IPS-18a (cell line): Measurements from ENCODE around the gene NAGPA.

Source experiments
- H3K27ac ChIP-seq: one replicate; pipeline ENCODE4 v1.5.1; 2013; ENCODE audit warnings: low read length
- H3K27me3 ChIP-seq: one replicate; pipeline ENCODE4 v1.6.1; 2013; ENCODE audit warnings: mild to moderate bottlenecking, low read length; ENCODE audit not compliant: control insufficient read depth, insufficient read depth
- H3K36me3 ChIP-seq: one replicate; pipeline ENCODE4 v1.6.1; 2013; ENCODE audit warnings: low read depth, low read length; ENCODE audit not compliant: control insufficient read depth
- H3K4me1 ChIP-seq: one replicate; pipeline ENCODE4 v1.6.1; 2013; ENCODE audit warnings: low read depth, low read length; ENCODE audit not compliant: control insufficient read depth
- H3K4me3 ChIP-seq: one replicate; pipeline ENCODE4 v1.5.1; 2013; ENCODE audit warnings: low read length
- H3K9ac ChIP-seq: one replicate; pipeline ENCODE4 v1.6.1; 2013; ENCODE audit warnings: mild to moderate bottlenecking, low read length, moderate library complexity
- H3K9me3 ChIP-seq: one replicate; pipeline ENCODE4 v1.6.1; 2013; ENCODE audit warnings: low read depth, low read length; ENCODE audit not compliant: control insufficient read depth

NAGPA gene

GRCh38 chr16:5071341-5071680 is 37.6 kb upstream of the NAGPA start:
- H3K27ac ChIP-seq: no peak overlapping the region
- peaks cover 22% of the 10 kb centered on the region for H3K36me3 ChIP-seq
- H3K9me3 ChIP-seq: no peaks in the 10 kb centered on the region
- peaks cover 6% of the 10 kb centered on the region for H3K4me1 ChIP-seq
- peak overlapping the region; percentile 78 for H3K4me3 ChIP-seq
- no peaks in the 10 kb centered on the region for H3K27me3 ChIP-seq
- no peak overlapping the region for H3K9ac ChIP-seq

GRCh38 chr16:5070431-5071186 is 36.9 kb upstream of the NAGPA start:
- no peak overlapping the region for H3K4me3 ChIP-seq
- H3K9me3 ChIP-seq: no peaks in the 10 kb centered on the region
- peaks cover 15% of the 10 kb centered on the region for H3K36me3 ChIP-seq
- no peaks in the 10 kb centered on the region for H3K27me3 ChIP-seq
- H3K4me1 ChIP-seq: peaks cover 6% of the 10 kb centered on the region
- H3K27ac ChIP-seq: no peak overlapping the region
- H3K9ac ChIP-seq: no peak overlapping the region

- H3K27ac ChIP-seq: no peak overlapping the region
- peaks cover 12% of the 10 kb centered on the region for H3K36me3 ChIP-seq
- no peaks in the 10 kb centered on the region for H3K9me3 ChIP-seq
- no peak overlapping the region for H3K9ac ChIP-seq
- no peaks in the 10 kb centered on the region for H3K27me3 ChIP-seq
- H3K4me1 ChIP-seq: peaks cover 6% of the 10 kb centered on the region
- H3K4me3 ChIP-seq: no peak overlapping the region
Observed at GRCh38 chr16:5069854-5070253, 36.1 kb upstream of the NAGPA start.

- peaks cover 6% of the 10 kb centered on the region for H3K36me3 ChIP-seq
- no peaks in the 10 kb centered on the region for H3K27me3 ChIP-seq
- no peaks in the 10 kb centered on the region for H3K9me3 ChIP-seq
- H3K4me3 ChIP-seq: no peak overlapping the region
- H3K27ac ChIP-seq: no peak overlapping the region
- peaks cover 6% of the 10 kb centered on the region for H3K4me1 ChIP-seq
- H3K9ac ChIP-seq: no peak overlapping the region
Observed at GRCh38 chr16:5069048-5069447, 35.3 kb upstream of the NAGPA start.

- Histone ChIP-seq H3K9me3 (no peaks in the 10 kb centered on the region), H3K27me3 (no peaks in the 10 kb centered on the region), H3K36me3 (no peaks in the 10 kb centered on the region), H3K4me1 (no peaks in the 10 kb centered on the region), H3K9ac (no peak overlapping the region), H3K4me3 (no peak overlapping the region), H3K27ac (no peak overlapping the region)
Observed at GRCh38 chr16:5066511-5066910, 32.8 kb upstream of the NAGPA start.

GRCh38 chr16:5065813-5066212 is 32.1 kb upstream of the NAGPA start, which contains the start of gene C16orf89:
Gene C16orf89 (minus strand): TSS chr16:5065956. CDS start chr16:5065908, 48 bp downstream.
- Histone ChIP-seq H3K4me3 (no peak within 1 kb of the TSS), H3K27me3 (no peaks in the 10 kb centered on the region), H3K9ac (no peak within 1 kb of the TSS), H3K36me3 (no peaks in the 10 kb centered on the region), H3K27ac (no peak within 1 kb of the TSS), H3K9me3 (no peaks in the 10 kb centered on the region), H3K4me1 (no peaks in the 10 kb centered on the region)

- no peaks in the 10 kb centered on the region for H3K36me3 ChIP-seq
- no peak overlapping the region for H3K27ac ChIP-seq
- H3K27me3 ChIP-seq: no peaks in the 10 kb centered on the region
- no peaks in the 10 kb centered on the region for H3K9me3 ChIP-seq
- no peak overlapping the region for H3K9ac ChIP-seq
- H3K4me3 ChIP-seq: no peak overlapping the region
- peaks cover 1% of the 10 kb centered on the region for H3K4me1 ChIP-seq
Observed at GRCh38 chr16:5065326-5065725, 31.6 kb upstream of the NAGPA start.

- Histone ChIP-seq H3K27me3 (no peaks in the 10 kb centered on the region), H3K4me1 (peaks cover 5% of the 10 kb centered on the region), H3K27ac (no peak overlapping the region), H3K36me3 (no peaks in the 10 kb centered on the region), H3K9ac (no peak overlapping the region), H3K4me3 (no peak overlapping the region), H3K9me3 (no peaks in the 10 kb centered on the region)
Observed at GRCh38 chr16:5064915-5065314, 31.2 kb upstream of the NAGPA start.

- H3K27me3 ChIP-seq: no peaks in the 10 kb centered on the region
- peaks cover 14% of the 10 kb centered on the region for H3K4me1 ChIP-seq
- no peaks in the 10 kb centered on the region for H3K9me3 ChIP-seq
- no peaks in the 10 kb centered on the region for H3K36me3 ChIP-seq
- H3K4me3 ChIP-seq: no peak overlapping the region
- no peak overlapping the region for H3K9ac ChIP-seq
- H3K27ac ChIP-seq: no peak overlapping the region
Observed at GRCh38 chr16:5062790-5063765, 29.3 kb upstream of the NAGPA start.

GRCh38 chr16:5062051-5062450 is 28.3 kb upstream of the NAGPA start:
- Histone ChIP-seq H3K4me3 (no peak overlapping the region), H3K36me3 (no peaks in the 10 kb centered on the region), H3K4me1 (peaks cover 14% of the 10 kb centered on the region), H3K27me3 (no peaks in the 10 kb centered on the region), H3K27ac (no peak overlapping the region), H3K9ac (no peak overlapping the region), H3K9me3 (no peaks in the 10 kb centered on the region)

GRCh38 chr16:5060073-5060641 is 26.4 kb upstream of the NAGPA start:
- Histone ChIP-seq H3K4me1 (peaks cover 17% of the 10 kb centered on the region), H3K27ac (no peak overlapping the region), H3K9me3 (no peaks in the 10 kb centered on the region), H3K27me3 (no peaks in the 10 kb centered on the region), H3K36me3 (no peaks in the 10 kb centered on the region), H3K9ac (peak overlapping the region; percentile 13), H3K4me3 (no peak overlapping the region)
